RWPE1 (cell line): ENCODE results near the gene ZNF469.

Experiments used
- CTCF ChIA-PET: fragments of 350-600 bp; sonication (Branson Sonifier 250); formaldehyde crosslinking; extraction: SDS; loops from one replicate; lab custom pipeline; 2021; lab: Yijun Ruan, JAX
- POLR2A ChIA-PET: fragments of 400-600 bp; formaldehyde crosslinking; extraction: SDS; loops from one replicate; lab custom pipeline; 2020; ENCODE audit warnings: antibody characterized with exemption; ENCODE audit not compliant: low non-redundant PET; lab: Yijun Ruan, JAX
- DNase-seq: peaks from one replicate; pipeline ENCODE4 v3.0.0; 2012; ENCODE audit warnings: low spot score
- H3K27ac ChIP-seq: fragments of 450-650 bp; 2 replicates; pipeline ENCODE4 v1.5.1; 2017
- CTCF ChIP-seq: fragments of 450-650 bp; conservative IDR thresholded peaks from 2 replicates; pipeline ENCODE4 v1.5.1; 2017; ENCODE audit warnings: low read depth, mild to moderate bottlenecking

ZNF469 gene

GRCh38 chr16:88367560-88367959 lies 15.2 kb upstream of the ZNF469 start:
- no peak overlapping the region for H3K27ac ChIP-seq
- TF ChIP-seq CTCF: no peak
- ChIA-PET POLR2A (no interaction called here), CTCF (no interaction called here)
- no peak for DNase-seq

GRCh38 chr16:88368036-88368435 lies 14.7 kb upstream of the ZNF469 start:
- POLR2A ChIA-PET: no interaction called here
- CTCF ChIA-PET: no interaction called here
- H3K27ac ChIP-seq: no peak overlapping the region
- TF ChIP-seq CTCF: no peak
- no peak for DNase-seq

- DNase-seq: no peak
- no peak for TF ChIP-seq CTCF
- ChIA-PET CTCF (no interaction called here), POLR2A (no interaction called here)
- no peak overlapping the region for H3K27ac ChIP-seq
These were observed 13.8 kb upstream of the ZNF469 start for GRCh38 chr16:88368994-88369393.

- CTCF ChIA-PET: no interaction called here
- POLR2A ChIA-PET: no interaction called here
- no peak for DNase-seq
- TF ChIP-seq CTCF: no peak
- H3K27ac ChIP-seq: no peak overlapping the region
These were observed 13.2 kb upstream of the ZNF469 start for GRCh38 chr16:88369447-88370008.

GRCh38 chr16:88370365-88370764 lies 12.4 kb upstream of the ZNF469 start:
- ChIA-PET CTCF (no interaction called here), POLR2A (no interaction called here)
- TF ChIP-seq CTCF: no peak
- H3K27ac ChIP-seq: no peak overlapping the region
- no peak for DNase-seq

- no peak for DNase-seq
- CTCF ChIA-PET: no interaction called here
- no peak overlapping the region for H3K27ac ChIP-seq
- TF ChIP-seq CTCF: no peak
- POLR2A ChIA-PET: no interaction called here
These were observed 10.2 kb upstream of the ZNF469 start for GRCh38 chr16:88372522-88372921.
